Measurements from ENCODE around the gene MDH2. TPM values are rescaled to one million over a fixed set of nuclear protein-coding genes. Genes with fewer than 3 reads are reported as not detected.
A peak's percentile ranks its signal among the peaks of the same experiment; 100 is the strongest.

MDH2 gene, protein sequence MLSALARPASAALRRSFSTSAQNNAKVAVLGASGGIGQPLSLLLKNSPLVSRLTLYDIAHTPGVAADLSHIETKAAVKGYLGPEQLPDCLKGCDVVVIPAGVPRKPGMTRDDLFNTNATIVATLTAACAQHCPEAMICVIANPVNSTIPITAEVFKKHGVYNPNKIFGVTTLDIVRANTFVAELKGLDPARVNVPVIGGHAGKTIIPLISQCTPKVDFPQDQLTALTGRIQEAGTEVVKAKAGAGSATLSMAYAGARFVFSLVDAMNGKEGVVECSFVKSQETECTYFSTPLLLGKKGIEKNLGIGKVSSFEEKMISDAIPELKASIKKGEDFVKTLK
- 100 to 1,000 TPM; 140 to 359 (median 217) TPM for total RNA-seq
- 100 to 1,000 TPM in 1 of 3 donors, 10 to 100 TPM in 2; 42.5 to 284 (median 60.3) TPM for polyA plus RNA-seq
- long read RNA-seq, donor 1, transcript MDH2-205 (2 exons, 648 nt): minor isoform, 5 of 350 reads
- long read RNA-seq, donor 1, transcript MDH2-201 (9 exons, 2,209 nt): major isoform, 159 of 350 reads
- long read RNA-seq, donor 1, partial matches to known transcripts: 170 of 350 reads
- long read RNA-seq, donor 1, other reads (novel, unspliced or antisense): 8 of 350 reads
- long read RNA-seq, donor 2, transcript MDH2-206 (4 exons, 551 nt): minor isoform, 7 of 257 reads
- long read RNA-seq, donor 2, transcript MDH2-201 (9 exons, 2,209 nt): major isoform, 109 of 257 reads
- long read RNA-seq, donor 2, partial matches to known transcripts: 136 of 257 reads
- long read RNA-seq, donor 2, other reads (novel, unspliced or antisense): 0 of 257 reads
- long read RNA-seq, donor 3, transcript MDH2-205 (2 exons, 648 nt): minor isoform, 6 of 242 reads
- long read RNA-seq, donor 3, transcript MDH2-201 (9 exons, 2,209 nt): major isoform, 121 of 242 reads
- long read RNA-seq, donor 3, partial matches to known transcripts: 101 of 242 reads
- long read RNA-seq, donor 3, other reads (novel, unspliced or antisense): 8 of 242 reads
- long read RNA-seq, donor 4, transcript MDH2-201 (9 exons, 2,209 nt): major isoform, 296 of 327 reads
- long read RNA-seq, donor 4, transcript MDH2-205 (2 exons, 648 nt): minor isoform, 5 of 327 reads
- long read RNA-seq, donor 4, partial matches to known transcripts: 23 of 327 reads
- long read RNA-seq, donor 4, other reads (novel, unspliced or antisense): 2 of 327 reads
- long read RNA-seq, donor 5, transcript MDH2-201 (9 exons, 2,209 nt): major isoform, 503 of 546 reads
- long read RNA-seq, donor 5, partial matches to known transcripts: 21 of 546 reads
- long read RNA-seq, donor 5, other reads (novel, unspliced or antisense): 14 of 546 reads
- long read RNA-seq, donor 6, transcript MDH2-201 (9 exons, 2,209 nt): major isoform, 156 of 177 reads
- long read RNA-seq, donor 6, partial matches to known transcripts: 17 of 177 reads
- long read RNA-seq, donor 6, other reads (novel, unspliced or antisense): 2 of 177 reads
- long read RNA-seq, donor 7, transcript MDH2-201 (9 exons, 2,209 nt): major isoform, 62 of 150 reads
- long read RNA-seq, donor 7, transcript MDH2-206 (4 exons, 551 nt): minor isoform, 5 of 150 reads
- long read RNA-seq, donor 7, partial matches to known transcripts: 75 of 150 reads
- long read RNA-seq, donor 7, other reads (novel, unspliced or antisense): 5 of 150 reads
- long read RNA-seq, donor 8, transcript MDH2-201 (9 exons, 2,209 nt): major isoform, 185 of 359 reads
- long read RNA-seq, donor 8, transcript MDH2-206 (4 exons, 551 nt): minor isoform, 10 of 359 reads
- long read RNA-seq, donor 8, partial matches to known transcripts: 153 of 359 reads
- long read RNA-seq, donor 8, other reads (novel, unspliced or antisense): 6 of 359 reads
- long read RNA-seq, donor 9, transcript MDH2-201 (9 exons, 2,209 nt): major isoform, 94 of 195 reads
- long read RNA-seq, donor 9, partial matches to known transcripts: 93 of 195 reads
- long read RNA-seq, donor 9, other reads (novel, unspliced or antisense): 0 of 195 reads
- long read RNA-seq, donor 10, transcript MDH2-201 (9 exons, 2,209 nt): major isoform, 66 of 146 reads
- long read RNA-seq, donor 10, partial matches to known transcripts: 76 of 146 reads
- long read RNA-seq, donor 10, other reads (novel, unspliced or antisense): 0 of 146 reads

- intact Hi-C loops (cut with DNase I): no loop called here
- peak; percentile 72 to 91 for TF ChIP-seq POLR2A (IDR thresholded peaks at IDR 0.05)
- TF ChIP-seq, protein P1, sequence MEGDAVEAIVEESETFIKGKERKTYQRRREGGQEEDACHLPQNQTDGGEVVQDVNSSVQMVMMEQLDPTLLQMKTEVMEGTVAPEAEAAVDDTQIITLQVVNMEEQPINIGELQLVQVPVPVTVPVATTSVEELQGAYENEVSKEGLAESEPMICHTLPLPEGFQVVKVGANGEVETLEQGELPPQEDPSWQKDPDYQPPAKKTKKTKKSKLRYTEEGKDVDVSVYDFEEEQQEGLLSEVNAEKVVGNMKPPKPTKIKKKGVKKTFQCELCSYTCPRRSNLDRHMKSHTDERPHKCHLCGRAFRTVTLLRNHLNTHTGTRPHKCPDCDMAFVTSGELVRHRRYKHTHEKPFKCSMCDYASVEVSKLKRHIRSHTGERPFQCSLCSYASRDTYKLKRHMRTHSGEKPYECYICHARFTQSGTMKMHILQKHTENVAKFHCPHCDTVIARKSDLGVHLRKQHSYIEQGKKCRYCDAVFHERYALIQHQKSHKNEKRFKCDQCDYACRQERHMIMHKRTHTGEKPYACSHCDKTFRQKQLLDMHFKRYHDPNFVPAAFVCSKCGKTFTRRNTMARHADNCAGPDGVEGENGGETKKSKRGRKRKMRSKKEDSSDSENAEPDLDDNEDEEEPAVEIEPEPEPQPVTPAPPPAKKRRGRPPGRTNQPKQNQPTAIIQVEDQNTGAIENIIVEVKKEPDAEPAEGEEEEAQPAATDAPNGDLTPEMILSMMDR (IDR thresholded peaks at IDR 0.05): no peak
- Histone ChIP-seq H3K9me3 (replicated peaks in 1 of 3) (no peaks in the 10 kb centered on the region), H3K27me3 (no peaks in the 10 kb centered on the region), H3K4me1 (replicated peaks in 1 of 2) (peaks cover 18 to 29% of the 10 kb centered on the region in 2 donors), H3K36me3 (replicated peaks in 1 of 2) (no peaks in the 10 kb centered on the region), H3K4me3 (peak within 1 kb of the TSS; percentile 76 to 97 (median 87)), H3K27ac (peak within 1 kb of the TSS; percentile 89 to 98 (median 90))
- 0 to 2% (median 1%) methylated on average over 17 to 58 of the region's 58 CpGs for WGBS, 4 donors
- DNase-seq: peak; percentile 95 to 98 (median 97)
Measured at GRCh38 chr7:76047811-76048667, at the start of gene MDH2, which contains the start of gene STYXL1. TSS of gene MDH2 (plus strand) at chr7:76048106. CDS start at chr7:76048161, 55 bp downstream. TSS of gene STYXL1 (minus strand) at chr7:76048000. CDS start at chr7:76030523, 17,477 bp downstream.

DNA sequence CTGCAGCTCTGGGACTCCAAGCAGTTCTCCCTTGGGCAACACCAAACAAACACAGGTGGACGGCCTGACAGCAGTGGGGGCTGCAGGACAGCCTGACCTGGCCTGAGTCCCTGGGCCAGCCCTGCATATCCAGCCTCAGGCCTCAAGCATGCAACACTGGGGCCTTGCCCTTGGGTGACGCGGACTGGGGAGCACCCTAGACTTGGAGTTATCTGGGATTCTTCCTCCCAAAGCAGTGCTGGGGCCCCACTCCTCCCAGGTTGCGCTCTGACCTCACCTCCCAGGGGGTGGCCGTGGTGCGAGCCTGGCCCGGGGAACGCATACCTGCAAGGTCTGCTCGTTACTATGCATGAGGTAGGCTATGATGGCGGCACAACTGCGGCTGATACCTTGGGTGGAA lies 47.3 kb upstream of the MDH2 start:
- TF ChIP-seq, protein P1 (IDR thresholded peaks at IDR 0.05): no peak
- TF ChIP-seq POLR2A (IDR thresholded peaks at IDR 0.05): no peak
- no peaks in the 10 kb centered on the region for H3K4me1 ChIP-seq (replicated peaks in 1 of 2)
- peaks cover 0 to 25% of the 10 kb centered on the region in 2 donors for H3K36me3 ChIP-seq (replicated peaks in 1 of 2)
- 83 to 97% (median 92%) methylated on average over 2 to 11 of the region's 11 CpGs for WGBS, 4 donors
- no peaks in the 10 kb centered on the region for H3K9me3 ChIP-seq (replicated peaks in 1 of 3)
- no peaks in the 10 kb centered on the region for H3K27me3 ChIP-seq
- DNase-seq: no peak
- intact Hi-C loops (cut with DNase I): no loop called here
- no peak overlapping the region for H3K4me3 ChIP-seq
- no peak overlapping the region for H3K27ac ChIP-seq

DNA sequence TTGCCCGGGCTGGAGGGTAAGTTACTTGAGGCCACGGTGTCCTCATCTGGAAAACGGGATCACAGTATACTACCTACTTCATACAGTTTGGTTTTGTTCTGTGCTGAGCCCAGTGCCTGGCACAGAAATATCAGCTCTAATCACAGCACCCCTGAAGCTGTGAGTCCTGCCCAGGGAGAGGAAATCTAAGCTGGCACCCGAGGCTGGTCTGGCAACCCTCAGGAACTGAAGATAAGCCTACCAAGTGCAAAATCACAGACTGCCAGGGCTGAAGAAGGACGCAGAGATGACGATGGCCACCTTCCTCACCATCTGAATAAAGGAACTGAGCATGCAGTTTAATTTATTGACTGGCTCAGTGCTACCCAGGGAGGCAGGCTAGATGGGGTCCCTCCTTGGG lies 45.8 kb upstream of the MDH2 start:
- WGBS, 4 donors: 80 to 89% (median 86%) methylated on average over 5 to 6 of the region's 6 CpGs

More for the DNA sequence above, 45.8 kb upstream of the MDH2 start:
- no peaks in the 10 kb centered on the region for H3K27me3 ChIP-seq
- peak in 1 of 7 donors; percentile 42 for DNase-seq
- H3K9me3 ChIP-seq (replicated peaks in 1 of 3): no peaks in the 10 kb centered on the region
- intact Hi-C loops (cut with DNase I): no loop called here
- H3K4me3 ChIP-seq: no peak overlapping the region
- H3K36me3 ChIP-seq (replicated peaks in 1 of 2): peaks cover 0 to 25% of the 10 kb centered on the region in 2 donors
- TF ChIP-seq POLR2A (IDR thresholded peaks at IDR 0.05): no peak
- TF ChIP-seq, protein P1 (IDR thresholded peaks at IDR 0.05): no peak
- H3K27ac ChIP-seq: peak overlapping the region in 1 of 5 donors; percentile 43
- no peaks in the 10 kb centered on the region for H3K4me1 ChIP-seq (replicated peaks in 1 of 2)
